Measurements from ENCODE around the gene NECTIN4. TPM values are rescaled to one million over a fixed set of nuclear protein-coding genes. Genes with fewer than 3 reads are reported as not detected.

Gene NECTIN4
- total RNA-seq, 1 experiment from 2014 or later, result 0.20 TPM

GRCh38 chr1:161096530-161096929 lies 7.2 kb upstream of the NECTIN4 start:
- intact Hi-C loops (cut with micrococcal nuclease; ENCODE audit: unreplicated experiment), result loop anchor here (5.0 kb wide), 2 partner anchors 34 to 144 kb away; partner anchors contain the start of gene ITLN2

GRCh38 chr1:161096015-161096414 lies 6.7 kb upstream of the NECTIN4 start:
- DNase-seq, result no peak
- ChIA-PET CTCF (interaction anchor here (3.9 kb wide), 1 partner anchor 25 kb away, joined by 32 read pairs; the partner anchor contains the start of gene ARHGAP30), POLR2A (no interaction called here)
- BruUV-seq (replicated peaks), result no TSS peak
- no peak overlapping the region for H3K27ac Mint-ChIP-seq (ENCODE audit: unreplicated experiment)
- no peaks in the 10 kb centered on the region for H3K9me3 Mint-ChIP-seq (ENCODE audit: unreplicated experiment)
- Histone ChIP-seq H3K4me3 (ENCODE audit: low read depth, low read length) (no peak overlapping the region), H3K36me3 (ENCODE audit: control insufficient read depth, insufficient read depth, low read length) (no peaks in the 10 kb centered on the region; the same call in 1 of the 2 replicates), H3K4me1 (no peaks in the 10 kb centered on the region), H3K9me3 (no peaks in the 10 kb centered on the region), H3K27me3 (replicated peaks; ENCODE audit: control insufficient read depth, insufficient read depth, low read length) (no peaks in the 10 kb centered on the region)
- H3K4me3 Mint-ChIP-seq (ENCODE audit: unreplicated experiment), result no peak overlapping the region
- peaks cover 16% of the 10 kb centered on the region for H3K4me1 Mint-ChIP-seq (ENCODE audit: low read depth, unreplicated experiment)
- H3K36me3 Mint-ChIP-seq (ENCODE audit: insufficient read depth, unreplicated experiment), result peaks cover 16% of the 10 kb centered on the region
- H3K27me3 Mint-ChIP-seq (ENCODE audit: insufficient read depth, unreplicated experiment), result no peaks in the 10 kb centered on the region
- no peak for TF ChIP-seq CTCF (IDR thresholded peaks at IDR 0.05; ENCODE audit: insufficient read depth in 1 of 2, low read depth in 1 of 2, low read length in 1 of 2, severe bottlenecking in 1 of 2, unreplicated experiment in 1 of 2)
- intact Hi-C loops (cut with micrococcal nuclease; ENCODE audit: unreplicated experiment), result loop anchor here (5.0 kb wide), 2 partner anchors 34 to 144 kb away; partner anchors contain the start of gene ITLN2

More at GRCh38 chr1:161096530-161096929, 7.2 kb upstream of the NECTIN4 start:
- TF ChIP-seq CTCF (IDR thresholded peaks at IDR 0.05; ENCODE audit: insufficient read depth in 1 of 2, low read depth in 1 of 2, low read length in 1 of 2, severe bottlenecking in 1 of 2, unreplicated experiment in 1 of 2), result no peak
- Mint-ChIP-seq H3K27me3 (ENCODE audit: insufficient read depth, unreplicated experiment) (no peaks in the 10 kb centered on the region), H3K9me3 (ENCODE audit: unreplicated experiment) (no peaks in the 10 kb centered on the region), H3K4me3 (ENCODE audit: unreplicated experiment) (no peak overlapping the region), H3K36me3 (ENCODE audit: insufficient read depth, unreplicated experiment) (peaks cover 20% of the 10 kb centered on the region), H3K4me1 (ENCODE audit: low read depth, unreplicated experiment) (peaks cover 16% of the 10 kb centered on the region), H3K27ac (ENCODE audit: unreplicated experiment) (no peak overlapping the region)
- no TSS peak for BruUV-seq (replicated peaks)
- Histone ChIP-seq H3K9me3 (no peaks in the 10 kb centered on the region), H3K4me1 (no peaks in the 10 kb centered on the region), H3K4me3 (ENCODE audit: low read depth, low read length) (no peak overlapping the region), H3K27me3 (replicated peaks; ENCODE audit: control insufficient read depth, insufficient read depth, low read length) (no peaks in the 10 kb centered on the region), H3K36me3 (ENCODE audit: control insufficient read depth, insufficient read depth, low read length) (no peaks in the 10 kb centered on the region; the same call in 1 of the 2 replicates)
- POLR2A ChIA-PET, result no interaction called here
- CTCF ChIA-PET, result interaction anchor here (1.4 to 3.9 kb wide), 4 partner anchors 11 to 106 kb away, joined by 11 to 32 read pairs (median 13); partner anchors contain the start of genes ARHGAP30 and F11R
- no peak for DNase-seq

GRCh38 chr1:161095230-161095629 lies 5.9 kb upstream of the NECTIN4 start:
- Histone ChIP-seq H3K4me1 (no peaks in the 10 kb centered on the region), H3K4me3 (ENCODE audit: low read depth, low read length) (no peak overlapping the region), H3K36me3 (ENCODE audit: control insufficient read depth, insufficient read depth, low read length) (no peaks in the 10 kb centered on the region; the same call in 1 of the 2 replicates), H3K27me3 (replicated peaks; ENCODE audit: control insufficient read depth, insufficient read depth, low read length) (no peaks in the 10 kb centered on the region), H3K9me3 (no peaks in the 10 kb centered on the region)
- Mint-ChIP-seq H3K36me3 (ENCODE audit: insufficient read depth, unreplicated experiment) (peaks cover 16% of the 10 kb centered on the region), H3K27me3 (ENCODE audit: insufficient read depth, unreplicated experiment) (no peaks in the 10 kb centered on the region), H3K4me3 (ENCODE audit: unreplicated experiment) (no peak overlapping the region), H3K27ac (ENCODE audit: unreplicated experiment) (no peak overlapping the region), H3K4me1 (ENCODE audit: low read depth, unreplicated experiment) (peaks cover 16% of the 10 kb centered on the region), H3K9me3 (ENCODE audit: unreplicated experiment) (no peaks in the 10 kb centered on the region)
- POLR2A ChIA-PET, result no interaction called here
- DNase-seq, result no peak
- CTCF ChIA-PET, result no interaction called here
- no peak for TF ChIP-seq CTCF (IDR thresholded peaks at IDR 0.05; ENCODE audit: insufficient read depth in 1 of 2, low read depth in 1 of 2, low read length in 1 of 2, severe bottlenecking in 1 of 2, unreplicated experiment in 1 of 2)
- intact Hi-C loops (cut with micrococcal nuclease; ENCODE audit: unreplicated experiment), result loop anchor here (5.0 kb wide), 2 partner anchors 33 to 143 kb away; partner anchors contain the start of gene ITLN2
- no TSS peak for BruUV-seq (replicated peaks)

All from Caco-2 (cell line).